Activated T-cell treated with anti-CD3 and anti-CD28 coated beads, Interleukin-2, amount 50 U/mL, for 48 hours (primary cell): Measurements from ENCODE around the gene SHLD1.
A peak's percentile ranks its signal among the peaks of the same experiment; 100 is the strongest.

Source experiments
- DNase-seq, 2 experiments: peaks; one replicate each; pipeline ENCODE4 v3.0.0-alpha.2; 2020

SHLD1 gene

DNA sequence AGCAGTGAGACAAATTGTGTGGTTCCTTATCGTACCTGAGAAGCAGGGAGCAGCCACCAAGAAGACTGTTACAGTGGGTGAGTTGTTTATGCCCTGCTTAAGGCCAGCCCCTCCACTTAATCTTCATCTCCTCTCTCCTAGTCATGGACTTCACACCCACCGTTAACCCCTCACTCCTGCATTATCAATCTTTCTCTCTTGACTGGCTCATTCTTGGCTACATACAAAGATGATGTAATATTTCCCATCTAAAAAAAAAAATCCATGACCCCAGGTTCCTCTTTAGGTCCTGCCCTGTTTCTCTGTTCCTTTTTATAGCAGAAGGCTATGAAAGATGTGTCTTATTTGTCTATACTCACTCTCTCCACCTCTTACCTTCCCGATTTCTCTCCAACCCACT lies 72.4 kb downstream of the SHLD1 start:
- DNase-seq: no peak

DNA sequence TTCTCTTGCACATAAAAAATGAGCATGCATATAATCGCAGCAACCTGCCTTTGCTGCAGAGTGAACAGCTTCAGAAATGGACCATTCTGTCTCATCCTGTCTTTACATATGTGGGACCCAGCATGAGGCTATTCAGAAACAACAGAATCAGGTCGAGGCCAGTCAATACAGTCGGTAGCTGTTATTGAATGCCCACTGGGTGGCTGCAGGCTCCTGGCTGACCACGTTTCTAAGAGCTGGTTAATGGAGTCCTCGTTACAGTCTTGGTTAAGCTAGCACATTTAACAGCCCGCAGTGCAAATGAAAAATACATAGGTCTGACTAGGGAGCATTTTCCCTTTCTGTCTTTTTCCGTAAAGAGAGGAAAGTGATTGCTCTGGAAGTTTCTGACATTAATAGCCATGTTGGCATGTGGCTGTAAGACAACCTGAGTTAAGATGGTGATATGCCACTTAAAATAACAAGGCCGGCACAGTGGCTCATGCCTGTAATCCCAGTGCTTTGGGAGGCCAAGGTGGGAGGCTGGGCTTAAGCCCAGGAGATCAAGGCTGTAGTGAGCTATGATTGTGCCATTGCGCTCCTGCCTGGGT lies 75.0 kb downstream of the SHLD1 start:
- no peak for DNase-seq

- no peak for DNase-seq
Measured at GRCh38 chr20:5827098-5827853, 77.1 kb downstream of the SHLD1 start.

DNA sequence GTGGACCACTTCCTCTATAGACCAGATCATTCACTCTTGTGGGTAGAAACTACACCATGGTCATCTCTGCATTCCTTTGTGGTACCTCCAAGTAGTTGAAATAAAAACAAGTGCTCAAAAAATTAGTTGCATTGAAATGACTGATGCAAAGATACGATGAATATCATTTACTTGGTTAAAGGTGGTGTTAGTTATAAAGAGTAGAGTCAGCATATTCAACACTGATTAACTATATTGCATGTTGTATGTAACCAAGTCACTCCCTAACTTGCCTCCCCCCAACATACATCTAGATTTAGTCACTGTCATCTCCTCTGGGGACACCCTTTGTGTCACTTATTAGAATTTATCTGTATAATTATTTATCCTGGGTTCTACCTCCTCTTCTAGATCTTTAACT lies 77.7 kb downstream of the SHLD1 start:
- DNase-seq: no peak

DNA sequence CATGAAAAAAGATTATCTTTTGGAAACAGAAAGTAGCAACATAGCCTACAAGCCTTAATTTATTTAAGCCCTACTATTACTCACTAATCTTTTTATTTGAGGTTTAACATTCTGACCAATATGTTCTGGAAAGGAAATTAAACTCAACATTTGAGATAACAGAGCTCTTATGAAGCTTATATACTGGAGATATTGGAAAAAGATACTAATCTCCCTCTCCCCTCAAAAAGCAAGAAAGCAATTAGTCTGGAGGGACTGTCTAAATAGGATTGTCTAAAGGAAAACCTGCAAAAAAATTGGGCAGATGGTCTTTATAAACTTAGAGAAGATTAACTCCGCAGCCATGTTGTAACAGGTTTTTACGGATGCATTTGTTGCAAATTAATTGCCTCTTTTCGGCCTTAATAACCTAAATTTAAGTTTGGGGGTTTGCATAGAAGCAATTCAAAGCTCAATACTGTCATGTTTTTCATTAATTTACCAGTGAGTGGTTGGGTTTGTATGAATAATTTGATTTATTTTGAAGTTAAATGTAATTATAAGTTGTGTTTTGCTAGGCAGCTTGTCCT lies 79.1 kb downstream of the SHLD1 start:
- DNase-seq: no peak

DNA sequence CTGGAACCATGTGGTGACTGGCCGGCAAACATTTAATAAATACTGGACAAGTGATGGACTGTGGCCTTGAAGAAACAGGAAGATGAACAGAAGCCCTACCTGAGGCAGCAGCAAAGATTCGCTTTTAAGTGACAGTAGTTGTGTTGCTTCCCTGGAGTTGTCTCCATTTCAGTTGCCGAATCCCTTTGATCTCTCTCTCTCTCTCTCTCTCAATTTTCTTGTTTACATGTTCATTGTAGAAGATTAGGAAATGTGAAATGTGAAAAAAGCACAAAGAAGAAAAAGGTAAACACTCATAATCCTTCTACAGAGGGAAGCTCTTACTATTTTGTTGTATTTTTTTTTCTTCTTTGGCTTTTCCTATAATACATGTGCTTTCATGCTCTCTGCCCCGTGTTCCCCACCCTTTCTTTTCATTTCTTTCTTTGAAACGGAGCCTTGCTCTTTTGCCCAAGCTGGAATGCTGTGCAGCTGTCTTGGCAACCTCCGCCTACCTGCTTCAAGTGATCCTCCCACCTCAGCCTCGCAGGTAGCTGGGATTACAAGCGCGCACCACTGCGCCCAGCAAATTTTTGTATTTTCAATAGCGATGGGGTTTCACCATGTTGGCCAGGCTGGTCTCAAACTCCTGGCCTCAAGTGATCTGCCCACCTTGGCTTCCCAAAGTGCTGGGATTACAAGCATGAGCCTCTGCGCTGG lies 81.5 kb downstream of the SHLD1 start:
- DNase-seq: no peak

GRCh38 chr20:5833309-5833941 lies 83.2 kb downstream of the SHLD1 start:
- DNase-seq: no peak

- no peak for DNase-seq
Measured at GRCh38 chr20:5834436-5835005, 84.3 kb downstream of the SHLD1 start.

GRCh38 chr20:5835321-5835821 lies 85.2 kb downstream of the SHLD1 start:
- peak in 1 of 2 experiments; percentile 18 for DNase-seq

DNA sequence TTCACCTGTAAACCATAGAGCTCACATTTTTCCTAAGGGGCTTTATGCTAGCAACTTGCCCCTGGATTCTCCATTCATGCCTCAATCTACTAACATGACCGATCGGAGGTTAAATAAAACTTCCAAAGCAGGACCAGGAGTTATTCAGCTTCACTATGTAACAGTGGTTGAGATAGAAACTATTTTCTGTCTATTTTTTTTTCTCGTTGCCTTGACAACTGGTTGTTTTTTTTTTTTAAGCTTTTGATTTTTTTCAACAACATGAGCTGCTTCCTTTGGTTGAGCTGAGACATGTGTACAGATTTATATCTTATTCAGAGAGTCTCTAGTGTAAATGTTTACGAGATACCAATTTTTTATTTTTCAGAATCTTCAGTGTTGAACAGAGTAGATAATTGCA lies 85.7 kb downstream of the SHLD1 start:
- DNase-seq: no peak

- no peak for DNase-seq
Measured at GRCh38 chr20:5836569-5836968, 86.4 kb downstream of the SHLD1 start.

- DNase-seq: no peak
Measured at GRCh38 chr20:5840411-5841002, 90.3 kb downstream of the SHLD1 start.

DNA sequence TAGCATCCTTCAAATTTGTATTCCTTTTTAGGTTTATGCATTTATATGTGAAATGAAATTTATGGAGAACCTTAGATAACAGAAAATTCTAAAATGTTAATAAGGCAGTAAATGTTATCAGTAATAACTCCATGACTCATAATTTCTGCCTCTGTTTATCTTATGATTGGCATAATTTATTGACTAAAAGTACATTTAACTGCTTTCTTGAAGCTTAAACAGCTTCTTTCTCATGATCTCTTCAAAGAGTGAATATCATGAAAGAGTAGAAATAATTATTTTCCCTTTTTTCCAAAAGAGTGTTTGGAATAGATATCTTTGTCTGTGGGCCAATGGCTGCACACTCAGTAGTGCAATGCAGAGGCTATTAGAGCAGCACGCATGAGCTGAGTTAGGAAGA lies 91.3 kb downstream of the SHLD1 start:
- DNase-seq: no peak

DNA sequence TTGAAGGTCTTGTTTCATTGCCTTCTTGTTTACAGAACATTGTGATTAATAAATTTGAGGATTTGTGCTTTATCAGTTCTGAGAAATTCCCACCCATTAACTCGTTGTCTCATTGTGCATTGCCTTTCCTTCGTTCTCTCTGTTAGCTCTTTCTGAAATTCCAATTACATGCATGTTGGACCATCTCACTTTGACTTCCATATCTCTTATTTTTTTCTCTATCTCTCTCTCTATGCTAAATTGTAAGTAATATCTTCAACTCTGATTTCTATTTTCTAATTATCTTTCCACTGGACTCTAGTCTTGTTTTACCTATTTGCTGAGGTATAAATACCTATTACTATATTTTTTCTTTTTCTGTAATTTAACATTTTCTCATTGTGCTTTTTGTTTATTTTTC lies 92.3 kb downstream of the SHLD1 start:
- DNase-seq: no peak

DNA sequence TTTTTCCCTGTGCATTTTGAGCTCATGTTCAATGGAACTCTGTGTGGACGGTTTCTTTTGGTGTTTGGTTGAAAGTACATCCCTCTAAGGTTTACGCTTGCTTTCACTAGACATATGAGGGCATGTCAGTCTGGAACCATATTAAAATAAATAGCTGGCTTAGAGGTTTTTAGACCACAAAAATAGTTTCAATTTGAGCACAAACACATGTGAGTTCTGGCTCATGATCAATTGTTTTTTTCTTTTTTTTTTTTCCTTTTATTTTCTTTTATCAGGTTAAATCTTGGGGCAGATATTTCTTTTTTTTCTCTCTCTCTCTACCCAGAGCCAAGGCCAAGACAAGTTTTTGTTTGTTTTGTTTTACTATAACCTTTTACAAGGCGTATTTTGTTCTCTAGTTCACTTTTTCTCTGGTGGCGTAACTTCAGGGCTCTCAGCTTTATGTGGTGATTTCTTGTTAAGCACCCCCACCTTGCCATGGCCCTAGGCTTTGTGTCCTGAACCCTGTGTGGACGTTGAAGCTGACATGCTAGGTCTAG lies 92.9 kb downstream of the SHLD1 start:
- DNase-seq: no peak

- DNase-seq: peak; percentile 77 to 82
Measured at GRCh38 chr20:5844063-5844681, 94.0 kb downstream of the SHLD1 start.

DNA sequence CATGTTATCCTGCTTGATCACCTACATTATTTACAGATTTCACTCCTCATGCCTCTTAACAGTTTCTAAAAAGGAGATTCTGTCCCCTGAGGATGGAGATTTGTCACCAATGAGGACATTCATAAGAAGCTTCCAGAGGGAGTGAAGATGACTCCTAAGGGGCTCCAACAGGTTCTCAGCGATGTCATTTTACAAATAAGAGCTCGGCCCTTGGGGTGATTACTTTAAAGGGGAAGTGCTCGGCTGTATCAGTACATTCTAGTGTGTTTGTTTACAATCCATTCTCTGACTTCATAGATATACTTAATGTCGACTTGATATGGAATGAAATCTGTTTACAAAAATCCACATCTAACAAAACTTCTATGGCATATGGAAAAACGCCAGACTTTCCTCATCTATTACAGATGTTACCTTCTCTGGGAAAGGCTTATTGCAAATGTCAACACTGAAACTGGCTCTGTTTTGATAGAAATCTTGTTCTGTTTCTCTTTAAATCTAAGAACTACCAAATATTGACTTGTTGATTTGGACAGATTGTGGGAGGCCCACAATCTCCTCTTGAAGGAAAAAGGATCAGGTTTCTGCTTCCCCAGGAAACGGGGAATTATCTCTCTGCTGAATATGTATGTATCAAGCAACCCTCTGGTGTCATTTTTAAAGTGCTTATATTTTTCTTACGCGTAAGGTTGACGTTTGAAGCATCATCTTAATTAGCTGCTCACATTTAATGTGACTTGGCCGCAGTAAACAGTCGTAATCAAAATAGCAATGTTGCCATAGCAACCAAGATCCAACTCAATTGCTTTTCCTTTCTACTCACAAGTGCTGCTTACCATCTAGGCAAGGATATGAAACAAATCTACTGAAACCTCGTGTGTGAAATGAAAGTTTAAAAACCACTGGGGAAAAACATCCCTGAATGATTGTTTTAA lies 95.7 kb downstream of the SHLD1 start:
- no peak for DNase-seq

GRCh38 chr20:5848711-5849505 lies 98.7 kb downstream of the SHLD1 start:
- DNase-seq: no peak

- no peak for DNase-seq
Measured at GRCh38 chr20:5855939-5856338, 105.7 kb downstream of the SHLD1 start.

- DNase-seq: no peak
Measured at GRCh38 chr20:5859608-5860007, 109.4 kb downstream of the SHLD1 start.
